MG63 (cell line): ENCODE data around the gene DUS2. TPM values are rescaled to one million over a fixed set of nuclear protein-coding genes. Genes with fewer than 3 reads are reported as not detected.
A peak's percentile ranks its signal among the peaks of the same experiment; 100 is the strongest.

Experiments used
- DNase-seq: peaks from one replicate; pipeline ENCODE4 v3.0.0-alpha.2; 2020
- H3K27me3 ChIP-seq: fragments of 250-450 bp; sonication (Bioruptor Pico); 2 replicates; pipeline ENCODE4 v1.5.1; 2020; ENCODE audit warnings: mild to moderate bottlenecking, moderate library complexity
- H3K36me3 ChIP-seq: fragments of 250-450 bp; sonication (Bioruptor Pico); 2 replicates; pipeline ENCODE4 v1.5.1; 2020; ENCODE audit warnings: mild to moderate bottlenecking, moderate library complexity
- H3K4me3 ChIP-seq: fragments of 250-450 bp; sonication (Bioruptor Pico); 2 replicates; pipeline ENCODE4 v1.5.1; 2020; ENCODE audit warnings: mild to moderate bottlenecking, moderate library complexity
- H3K9me3 ChIP-seq: fragments of 250-450 bp; sonication (Bioruptor Pico); 2 replicates; pipeline ENCODE4 v1.5.1; 2020; ENCODE audit warnings: mild to moderate bottlenecking, moderate library complexity
- total RNA-seq: library from RNA; depleted of rRNA; stranded (reverse); fragments of >200 nt; shearing (Covaris generic); gene quantifications from 2 replicates; pipeline ENCODE4 v1.2.3, GENCODE V29; 2014; ENCODE audit warnings: low replicate concordance

The DUS2 gene
- total RNA-seq, 1 experiment from 2014 or later: 16.9 TPM

GRCh38 chr16:68064791-68065365, 41.8 kb downstream of the DUS2 start:
- H3K36me3 ChIP-seq: no peaks in the 10 kb centered on the region; the same call in 1 of the 2 replicates
- H3K9me3 ChIP-seq: no peaks in the 10 kb centered on the region
- H3K27me3 ChIP-seq: no peaks in the 10 kb centered on the region
- DNase-seq: peak; percentile 49
- no peak overlapping the region for H3K4me3 ChIP-seq

GRCh38 chr16:68065716-68066305, 42.7 kb downstream of the DUS2 start:
- Histone ChIP-seq H3K27me3 (no peaks in the 10 kb centered on the region), H3K9me3 (no peaks in the 10 kb centered on the region), H3K36me3 (no peaks in the 10 kb centered on the region; the same call in 1 of the 2 replicates), H3K4me3 (no peak overlapping the region)
- no peak for DNase-seq

- no peak for DNase-seq
- Histone ChIP-seq H3K9me3 (no peaks in the 10 kb centered on the region), H3K4me3 (no peak overlapping the region), H3K36me3 (no peaks in the 10 kb centered on the region; the same call in 1 of the 2 replicates), H3K27me3 (no peaks in the 10 kb centered on the region)
Measured at GRCh38 chr16:68066763-68067162, 43.7 kb downstream of the DUS2 start.

- DNase-seq: no peak
- H3K4me3 ChIP-seq: no peak overlapping the region
- H3K36me3 ChIP-seq: no peaks in the 10 kb centered on the region; the same call in 1 of the 2 replicates
- no peaks in the 10 kb centered on the region for H3K27me3 ChIP-seq
- no peaks in the 10 kb centered on the region for H3K9me3 ChIP-seq
Measured at GRCh38 chr16:68068926-68069325, 45.8 kb downstream of the DUS2 start.

GRCh38 chr16:68069511-68070248, 46.6 kb downstream of the DUS2 start:
- Histone ChIP-seq H3K9me3 (no peaks in the 10 kb centered on the region), H3K27me3 (no peaks in the 10 kb centered on the region), H3K36me3 (no peaks in the 10 kb centered on the region; the same call in 1 of the 2 replicates), H3K4me3 (no peak overlapping the region)
- no peak for DNase-seq

- H3K4me3 ChIP-seq: no peak overlapping the region
- no peaks in the 10 kb centered on the region for H3K9me3 ChIP-seq
- no peaks in the 10 kb centered on the region for H3K36me3 ChIP-seq
- no peak for DNase-seq
- no peaks in the 10 kb centered on the region for H3K27me3 ChIP-seq
Measured at GRCh38 chr16:68070249-68070730, 47.2 kb downstream of the DUS2 start.

- no peaks in the 10 kb centered on the region for H3K9me3 ChIP-seq
- no peaks in the 10 kb centered on the region for H3K36me3 ChIP-seq
- no peaks in the 10 kb centered on the region for H3K27me3 ChIP-seq
- H3K4me3 ChIP-seq: no peak overlapping the region
- no peak for DNase-seq
Measured at GRCh38 chr16:68070806-68071517, 47.9 kb downstream of the DUS2 start.

- no peaks in the 10 kb centered on the region for H3K9me3 ChIP-seq
- DNase-seq: no peak
- no peaks in the 10 kb centered on the region for H3K27me3 ChIP-seq
- H3K4me3 ChIP-seq: no peak overlapping the region
- H3K36me3 ChIP-seq: no peaks in the 10 kb centered on the region
Measured at GRCh38 chr16:68071518-68071901, 48.4 kb downstream of the DUS2 start.

GRCh38 chr16:68072038-68072695, 49.1 kb downstream of the DUS2 start:
- H3K36me3 ChIP-seq: no peaks in the 10 kb centered on the region
- DNase-seq: peak; percentile 52

GRCh38 chr16:68073902-68074760, 51.0 kb downstream of the DUS2 start:
- H3K36me3 ChIP-seq: no peaks in the 10 kb centered on the region
- DNase-seq: no peak
- no peaks in the 10 kb centered on the region for H3K9me3 ChIP-seq
- no peaks in the 10 kb centered on the region for H3K27me3 ChIP-seq
- no peak overlapping the region for H3K4me3 ChIP-seq

More at GRCh38 chr16:68072038-68072695, 49.1 kb downstream of the DUS2 start:
- no peaks in the 10 kb centered on the region for H3K9me3 ChIP-seq
- no peak overlapping the region for H3K4me3 ChIP-seq
- no peaks in the 10 kb centered on the region for H3K27me3 ChIP-seq

- Histone ChIP-seq H3K4me3 (no peak overlapping the region), H3K36me3 (no peaks in the 10 kb centered on the region), H3K27me3 (no peaks in the 10 kb centered on the region), H3K9me3 (no peaks in the 10 kb centered on the region)
- DNase-seq: no peak
Measured at GRCh38 chr16:68074850-68075555, 51.9 kb downstream of the DUS2 start.

- no peaks in the 10 kb centered on the region for H3K36me3 ChIP-seq
Measured at GRCh38 chr16:68075980-68076379, 52.9 kb downstream of the DUS2 start.

GRCh38 chr16:68076560-68076959, 53.5 kb downstream of the DUS2 start:
- H3K27me3 ChIP-seq: no peaks in the 10 kb centered on the region
- no peak for DNase-seq
- no peaks in the 10 kb centered on the region for H3K9me3 ChIP-seq
- no peak overlapping the region for H3K4me3 ChIP-seq
- no peaks in the 10 kb centered on the region for H3K36me3 ChIP-seq

More at GRCh38 chr16:68075980-68076379, 52.9 kb downstream of the DUS2 start:
- Histone ChIP-seq H3K27me3 (no peaks in the 10 kb centered on the region), H3K9me3 (no peaks in the 10 kb centered on the region), H3K4me3 (no peak overlapping the region)
- no peak for DNase-seq

- Histone ChIP-seq H3K9me3 (no peaks in the 10 kb centered on the region), H3K27me3 (no peaks in the 10 kb centered on the region), H3K36me3 (no peaks in the 10 kb centered on the region), H3K4me3 (no peak overlapping the region)
- no peak for DNase-seq
Measured at GRCh38 chr16:68077866-68078700, 55.0 kb downstream of the DUS2 start.
